Measurements from ENCODE around the gene CLCF1.

DNA sequence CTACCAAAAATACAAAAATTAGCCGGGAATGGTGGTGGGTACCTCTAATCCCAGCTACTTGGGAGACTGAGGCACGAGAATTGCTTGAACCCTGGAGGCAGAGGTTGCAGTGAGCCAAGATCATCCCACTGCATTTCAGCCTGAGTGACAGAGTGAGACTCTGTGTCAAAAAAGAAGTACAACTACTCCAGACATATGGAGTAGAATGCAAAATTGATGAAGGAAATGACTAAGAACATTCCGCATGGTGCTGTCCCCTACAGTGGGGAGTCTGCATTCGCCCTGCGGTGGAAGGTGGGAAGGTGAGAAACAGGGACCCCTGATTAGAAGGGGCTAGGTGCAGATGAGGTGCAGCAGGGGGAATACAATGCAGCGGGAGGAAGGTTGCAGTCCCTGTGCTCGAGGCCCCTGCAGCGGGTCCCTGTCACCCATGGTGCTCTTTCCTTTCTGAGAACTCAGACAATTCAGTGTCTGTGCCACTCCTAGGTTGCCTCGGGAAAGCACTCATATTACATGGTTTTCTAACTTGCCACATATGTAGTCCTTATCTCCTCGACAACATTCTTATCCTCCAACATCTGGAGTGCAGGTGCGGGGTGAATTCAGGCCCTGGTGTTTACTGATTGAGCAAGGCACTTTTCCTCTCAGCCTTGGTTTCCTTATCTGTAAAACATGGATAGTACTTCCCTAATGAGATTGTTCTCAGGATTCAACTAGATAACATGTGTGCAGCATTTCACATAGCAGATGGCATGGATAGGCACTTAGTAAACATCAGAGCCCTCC is 25.2 kb downstream of the CLCF1 start:
- TF ChIP-seq, protein P1, sequence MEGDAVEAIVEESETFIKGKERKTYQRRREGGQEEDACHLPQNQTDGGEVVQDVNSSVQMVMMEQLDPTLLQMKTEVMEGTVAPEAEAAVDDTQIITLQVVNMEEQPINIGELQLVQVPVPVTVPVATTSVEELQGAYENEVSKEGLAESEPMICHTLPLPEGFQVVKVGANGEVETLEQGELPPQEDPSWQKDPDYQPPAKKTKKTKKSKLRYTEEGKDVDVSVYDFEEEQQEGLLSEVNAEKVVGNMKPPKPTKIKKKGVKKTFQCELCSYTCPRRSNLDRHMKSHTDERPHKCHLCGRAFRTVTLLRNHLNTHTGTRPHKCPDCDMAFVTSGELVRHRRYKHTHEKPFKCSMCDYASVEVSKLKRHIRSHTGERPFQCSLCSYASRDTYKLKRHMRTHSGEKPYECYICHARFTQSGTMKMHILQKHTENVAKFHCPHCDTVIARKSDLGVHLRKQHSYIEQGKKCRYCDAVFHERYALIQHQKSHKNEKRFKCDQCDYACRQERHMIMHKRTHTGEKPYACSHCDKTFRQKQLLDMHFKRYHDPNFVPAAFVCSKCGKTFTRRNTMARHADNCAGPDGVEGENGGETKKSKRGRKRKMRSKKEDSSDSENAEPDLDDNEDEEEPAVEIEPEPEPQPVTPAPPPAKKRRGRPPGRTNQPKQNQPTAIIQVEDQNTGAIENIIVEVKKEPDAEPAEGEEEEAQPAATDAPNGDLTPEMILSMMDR (IDR thresholded peaks at IDR 0.05), result no peak
- TF ChIP-seq EP300 (IDR thresholded peaks at IDR 0.05), result no peak
